ENCODE data around the gene TWIST1. TPM values are rescaled to one million over a fixed set of nuclear protein-coding genes. Genes with fewer than 3 reads are reported as not detected.
A peak's percentile ranks its signal among the peaks of the same experiment; 100 is the strongest.

Gene TWIST1
- 162 and 170 TPM in 2 replicates for polyA plus RNA-seq (2012; rRNA removed)
- polyA plus RNA-seq (2012; cell fraction: cytosol; rRNA removed), result 95.7 and 147 TPM in 2 replicates
- 208 and 254 TPM in 2 replicates for polyA plus RNA-seq (2012; cell fraction: nucleus; rRNA removed)

DNA sequence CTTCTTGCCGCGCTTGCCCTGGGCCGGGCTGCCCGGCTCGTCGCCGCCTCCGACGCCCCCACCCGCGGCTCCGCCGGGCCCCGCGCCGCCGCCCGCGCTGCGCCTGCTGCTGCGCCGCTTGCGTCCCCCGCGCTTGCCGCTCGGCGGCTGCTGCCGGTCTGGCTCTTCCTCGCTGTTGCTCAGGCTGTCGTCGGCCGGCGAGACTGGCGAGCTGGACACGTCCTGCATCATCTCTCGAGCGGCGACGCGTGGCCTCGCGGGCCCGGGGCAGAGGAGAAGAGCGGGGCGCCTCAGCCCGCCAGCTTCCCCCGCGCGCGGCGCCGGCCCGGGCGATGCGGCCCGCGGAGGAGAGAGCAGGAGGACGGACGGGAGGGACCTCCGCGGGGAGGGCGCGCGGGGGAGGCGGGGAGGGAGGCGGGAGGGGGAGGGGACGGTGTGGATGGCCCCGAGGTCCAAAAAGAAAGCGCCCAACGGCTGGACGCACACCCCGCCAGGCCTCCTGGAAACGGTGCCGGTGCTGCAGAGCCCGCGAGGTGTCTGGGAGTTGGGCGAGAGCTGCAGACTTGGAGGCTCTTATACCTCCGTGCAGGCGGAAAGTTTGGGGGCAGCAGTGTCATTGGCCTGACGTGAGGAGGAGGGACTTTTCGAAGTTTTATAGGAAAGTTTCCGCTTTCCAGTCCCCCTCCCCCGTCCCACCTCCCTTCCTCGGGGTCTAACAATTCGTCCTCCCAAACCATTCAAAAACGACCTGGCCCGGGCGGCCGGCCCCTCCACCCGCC, at the start of gene TWIST1:
Gene TWIST1 (minus strand): TSS at position 546 of the 779 bp plus-strand sequence. CDS start 315 bp downstream, at position 231.
- no peaks in the 10 kb centered on the region for H3K27me3 ChIP-seq (ENCODE audit: insufficient read depth)
- CTCF ChIA-PET, result interaction anchor here (0.7 to 10.2 kb wide), 9 partner anchors 9 to 762 kb away, joined by 3 to 92 read pairs (median 4); no protein-coding TSS in a partner anchor
- peaks cover 78% of the 10 kb centered on the region for H3K79me2 ChIP-seq (ENCODE audit: insufficient read depth)
- H3K9ac ChIP-seq, result peak within 1 kb of the TSS; percentile 95
- H3F3A ChIP-seq (replicated peaks; ENCODE audit: insufficient read depth), result peaks cover 50% of the 10 kb centered on the region
- H3K4me1 ChIP-seq (ENCODE audit: control insufficient read depth in 1 of 2, insufficient read depth in 2 of 2, low read depth in 1 of 2, low read length in 1 of 2), result peaks cover 7 to 32% of the 10 kb centered on the region in 2 experiments; a peak in 3 of 4 replicates
- H2AFZ ChIP-seq (ENCODE audit: low read depth), result peak within 1 kb of the TSS; percentile 67; the same call in 1 of the 2 replicates
- H3K9me3 ChIP-seq, result no peaks in the 10 kb centered on the region
- peaks cover 30% of the 10 kb centered on the region for H4K20me1 ChIP-seq (ENCODE audit: insufficient read depth)
- no peaks in the 10 kb centered on the region for H3K9me2 ChIP-seq
- POLR2A ChIA-PET, result interaction anchor here (0.6 to 6.6 kb wide), 31 partner anchors 9 to 767 kb away, joined by 3 to 151 read pairs (median 5); partner anchors contain the start of genes HDAC9 and POLR1F
- DNase-seq, result peak; percentile 96
- H3K36me3 ChIP-seq (replicated peaks in 1 of 2; ENCODE audit: control insufficient read depth in 1 of 2, insufficient read depth in 2 of 2, low read length in 1 of 2), result peaks cover 39 to 41% of the 10 kb centered on the region in 2 experiments
- H3K4me2 ChIP-seq, result peak within 1 kb of the TSS; percentile 94
- peak within 1 kb of the TSS; percentile 92 to 100 for H3K4me3 ChIP-seq (ENCODE audit: low read depth in 2 of 2, low read length in 1 of 2)
- H3K27ac ChIP-seq (ENCODE audit: low read depth in 2 of 2, low read length in 1 of 2), result peak within 1 kb of the TSS; percentile 96 to 100
- WGBS (ENCODE audit: low lambda C conversion rate), result under 1% methylated on average over 37 of the region's 91 CpGs
- TF ChIP-seq RFX5 (IDR thresholded peaks at IDR 0.05; ENCODE audit: low read length) (peak; percentile 76; the same call in 1 of the 2 replicates), ELF1 (IDR thresholded peaks at IDR 0.05) (peak; percentile 48), RAD21 (IDR thresholded peaks at IDR 0.05; ENCODE audit: low read length) (peak; percentile 18; the same call in 1 of the 2 replicates), RCOR1 (IDR thresholded peaks at IDR 0.05; ENCODE audit: low read length) (peak; percentile 98), TCF12 (IDR thresholded peaks at IDR 0.05) (peak; percentile 68), SIN3A (IDR thresholded peaks at IDR 0.05; ENCODE audit: borderline replicate concordance, low read depth, low read length) (peak; percentile 99), MXI1 (IDR thresholded peaks at IDR 0.05; ENCODE audit: low read depth, low read length) (peak; percentile 90), PBX3 (IDR thresholded peaks at IDR 0.05) (peak; percentile 59), EZH2phosphoT487 (IDR thresholded peaks at IDR 0.05; ENCODE audit: borderline replicate concordance, low read depth) (no peak), EP300 (IDR thresholded peaks at IDR 0.05; ENCODE audit: borderline replicate concordance in 1 of 2, low read depth in 1 of 2, low read length in 1 of 2) (peak; percentile 69 to 79; a peak in 3 of 4 replicates), FOSL2 (IDR thresholded peaks at IDR 0.05; ENCODE audit: borderline replicate concordance, low read depth) (no peak), ZBTB33 (IDR thresholded peaks at IDR 0.05; ENCODE audit: borderline replicate concordance, low read depth) (peak; percentile 88; the same call in 1 of the 2 replicates), FOXM1 (IDR thresholded peaks at IDR 0.05; ENCODE audit: low read depth) (peak; percentile 72), JUND (IDR thresholded peaks at IDR 0.05) (0 out of 2 replicates have a peak, but pooled peaks have one; percentile 10), SMC3 (IDR thresholded peaks at IDR 0.05; ENCODE audit: low read depth, low read length) (peak; percentile 14; the same call in 1 of the 2 replicates), MEF2A (IDR thresholded peaks at IDR 0.05; ENCODE audit: borderline replicate concordance, low read depth) (no peak; the same call in 1 of the 2 replicates), NRF1 (IDR thresholded peaks at IDR 0.05; ENCODE audit: low read depth, low read length) (no peak), CHD2 (IDR thresholded peaks at IDR 0.05; ENCODE audit: low read length, partially characterized antibody) (peak; percentile 96), NFIC (IDR thresholded peaks at IDR 0.05; ENCODE audit: borderline replicate concordance) (no peak; the same call in 1 of the 2 replicates), TAF1 (IDR thresholded peaks at IDR 0.05; ENCODE audit: borderline replicate concordance, low read depth, low read length) (peak; percentile 99), RXRA (IDR thresholded peaks at IDR 0.05; ENCODE audit: borderline replicate concordance, low read depth) (no peak)
- TF ChIP-seq, protein P1, sequence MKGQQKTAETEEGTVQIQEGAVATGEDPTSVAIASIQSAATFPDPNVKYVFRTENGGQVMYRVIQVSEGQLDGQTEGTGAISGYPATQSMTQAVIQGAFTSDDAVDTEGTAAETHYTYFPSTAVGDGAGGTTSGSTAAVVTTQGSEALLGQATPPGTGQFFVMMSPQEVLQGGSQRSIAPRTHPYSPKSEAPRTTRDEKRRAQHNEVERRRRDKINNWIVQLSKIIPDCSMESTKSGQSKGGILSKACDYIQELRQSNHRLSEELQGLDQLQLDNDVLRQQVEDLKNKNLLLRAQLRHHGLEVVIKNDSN (IDR thresholded peaks at IDR 0.05; ENCODE audit: borderline replicate concordance, low read depth), result 0 out of 2 replicates have a peak, but pooled peaks have one; percentile 9
- TF ChIP-seq, protein P2, sequence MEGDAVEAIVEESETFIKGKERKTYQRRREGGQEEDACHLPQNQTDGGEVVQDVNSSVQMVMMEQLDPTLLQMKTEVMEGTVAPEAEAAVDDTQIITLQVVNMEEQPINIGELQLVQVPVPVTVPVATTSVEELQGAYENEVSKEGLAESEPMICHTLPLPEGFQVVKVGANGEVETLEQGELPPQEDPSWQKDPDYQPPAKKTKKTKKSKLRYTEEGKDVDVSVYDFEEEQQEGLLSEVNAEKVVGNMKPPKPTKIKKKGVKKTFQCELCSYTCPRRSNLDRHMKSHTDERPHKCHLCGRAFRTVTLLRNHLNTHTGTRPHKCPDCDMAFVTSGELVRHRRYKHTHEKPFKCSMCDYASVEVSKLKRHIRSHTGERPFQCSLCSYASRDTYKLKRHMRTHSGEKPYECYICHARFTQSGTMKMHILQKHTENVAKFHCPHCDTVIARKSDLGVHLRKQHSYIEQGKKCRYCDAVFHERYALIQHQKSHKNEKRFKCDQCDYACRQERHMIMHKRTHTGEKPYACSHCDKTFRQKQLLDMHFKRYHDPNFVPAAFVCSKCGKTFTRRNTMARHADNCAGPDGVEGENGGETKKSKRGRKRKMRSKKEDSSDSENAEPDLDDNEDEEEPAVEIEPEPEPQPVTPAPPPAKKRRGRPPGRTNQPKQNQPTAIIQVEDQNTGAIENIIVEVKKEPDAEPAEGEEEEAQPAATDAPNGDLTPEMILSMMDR (IDR thresholded peaks at IDR 0.05), result no peak
- TF ChIP-seq, protein P3, sequence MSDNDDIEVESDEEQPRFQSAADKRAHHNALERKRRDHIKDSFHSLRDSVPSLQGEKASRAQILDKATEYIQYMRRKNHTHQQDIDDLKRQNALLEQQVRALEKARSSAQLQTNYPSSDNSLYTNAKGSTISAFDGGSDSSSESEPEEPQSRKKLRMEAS (IDR thresholded peaks at IDR 0.05; ENCODE audit: low read depth), result peak; percentile 59; the same call in 1 of the 2 replicates

All from SK-N-SH (cell line).